Sigmoid colon (tissue), 4 donors: ENCODE data around the gene DUSP22.

Source experiments
- CTCF ChIP-seq, 4 experiments: fragments of 450-650 bp in 3 of 4; fragments of 200-600 bp in 1 of 4; IDR thresholded peaks; one replicate each; pipeline ENCODE4 v1.5.1; 2016 to 2019; ENCODE audit warnings: antibody characterized with exemption in 4 of 4, mild to moderate bottlenecking in 3 of 4, moderate library complexity in 2 of 4
- EP300 ChIP-seq, 4 donors: sonication (generic); formaldehyde crosslinking; IDR thresholded peaks; one replicate each; pipeline ENCODE4 v1.6.1; 2017; ENCODE audit warnings: antibody characterized with exemption in 4 of 4

- TF ChIP-seq CTCF (IDR thresholded peaks at IDR 0.05): no peak
- no peak for TF ChIP-seq EP300 (IDR thresholded peaks at IDR 0.05)
Measured at GRCh38 chr6:390914-391558, 98.7 kb downstream of the DUSP22 start.
